H9 (cell line): ENCODE results near the gene CFAP161. TPM values are rescaled to one million over a fixed set of nuclear protein-coding genes. Genes with fewer than 3 reads are reported as not detected.

Experiments used
- DNase-seq: peaks from one replicate; pipeline ENCODE4 v3.0.0-alpha.2; 2017
- H2AFZ ChIP-seq: one replicate; pipeline ENCODE4 v1.6.1; 2013; ENCODE audit warnings: mild to moderate bottlenecking, low read length, control low read depth, moderate library complexity
- H2AK5ac ChIP-seq: 2 replicates; pipeline ENCODE4 v1.6.1; 2013; ENCODE audit warnings: low read length, control low read depth, mixed read lengths; ENCODE audit not compliant: insufficient read length
- H2BK120ac ChIP-seq: one replicate; pipeline ENCODE4 v1.6.1; 2013; ENCODE audit warnings: low read depth, mild to moderate bottlenecking, low read length, control low read depth, inconsistent platforms; ENCODE audit not compliant: poor library complexity, severe bottlenecking
- H2BK12ac ChIP-seq: 2 replicates; pipeline ENCODE4 v1.6.1; 2013; ENCODE audit warnings: low read length, control low read depth, mixed read lengths, low read depth; ENCODE audit not compliant: insufficient read length
- H2BK15ac ChIP-seq: 2 replicates; pipeline ENCODE4 v1.6.1; 2013; ENCODE audit warnings: low read depth, low read length, control low read depth
- H2BK20ac ChIP-seq: one replicate; pipeline ENCODE4 v1.6.1; 2013; ENCODE audit warnings: low read depth, mild to moderate bottlenecking, low read length, control low read depth, inconsistent platforms; ENCODE audit not compliant: poor library complexity, severe bottlenecking
- H2BK5ac ChIP-seq: 2 replicates; pipeline ENCODE4 v1.6.1; 2013; ENCODE audit warnings: low read length, control low read depth, mixed read lengths; ENCODE audit not compliant: insufficient read length
- H3K14ac ChIP-seq: 2 replicates; pipeline ENCODE4 v1.6.1; 2013; ENCODE audit warnings: low read length, control low read depth; ENCODE audit not compliant: insufficient read depth
- H3K18ac ChIP-seq: 2 replicates; pipeline ENCODE4 v1.6.1; 2013; ENCODE audit warnings: low read depth, mild to moderate bottlenecking, mixed read lengths, low read length, control low read depth; ENCODE audit not compliant: insufficient read length
- H3K23ac ChIP-seq: 2 replicates; pipeline ENCODE4 v1.6.1; 2013; ENCODE audit warnings: low read length, control low read depth, mixed read lengths, low read depth; ENCODE audit not compliant: insufficient read length
- H3K23me2 ChIP-seq: 2 replicates; pipeline ENCODE4 v1.6.1; 2013; ENCODE audit warnings: low read depth, mild to moderate bottlenecking, mixed read lengths, low read length, control low read depth; ENCODE audit not compliant: insufficient read length, poor library complexity, severe bottlenecking
- H3K27ac ChIP-seq: 2 replicates; pipeline ENCODE4 v1.5.1; 2013; ENCODE audit warnings: low read length, control low read depth, mixed read lengths, low read depth; ENCODE audit not compliant: insufficient read length
- H3K27me3 ChIP-seq: 2 replicates; pipeline ENCODE4 v1.6.1; 2013; ENCODE audit warnings: low read length, control low read depth, inconsistent platforms; ENCODE audit not compliant: insufficient read depth
- H3K4ac ChIP-seq: 2 replicates; pipeline ENCODE4 v1.6.1; 2013; ENCODE audit warnings: low read depth, mild to moderate bottlenecking, control low read depth, inconsistent platforms, low read length, moderate library complexity
- H3K4me1 ChIP-seq: 2 replicates; pipeline ENCODE4 v1.6.1; 2013; ENCODE audit warnings: low read length, control low read depth, inconsistent platforms; ENCODE audit not compliant: insufficient read depth
- H3K4me2 ChIP-seq: 2 replicates; pipeline ENCODE4 v1.6.1; 2013; ENCODE audit warnings: low read length, control low read depth, mixed read lengths; ENCODE audit not compliant: insufficient read length, insufficient read depth
- H3K56ac ChIP-seq: 2 replicates; pipeline ENCODE4 v1.6.1; 2013; ENCODE audit warnings: low read depth, mild to moderate bottlenecking, mixed read lengths, low read length, control low read depth; ENCODE audit not compliant: insufficient read length
- H3K79me1 ChIP-seq: 2 replicates; pipeline ENCODE4 v1.6.1; 2013; ENCODE audit warnings: low read depth, mild to moderate bottlenecking, moderate library complexity, low read length, control low read depth, inconsistent platforms; ENCODE audit not compliant: insufficient read depth, poor library complexity, severe bottlenecking
- H3K79me2 ChIP-seq: 2 replicates; pipeline ENCODE4 v1.6.1; 2013; ENCODE audit warnings: low read length, control low read depth, inconsistent platforms; ENCODE audit not compliant: insufficient read depth
- H3K9ac ChIP-seq: 2 replicates; pipeline ENCODE4 v1.6.1; 2013; ENCODE audit warnings: low read length, control low read depth, mixed read lengths; ENCODE audit not compliant: insufficient read length; ENCODE audit errors: extremely low read depth
- H3K9me3 ChIP-seq: one replicate; pipeline ENCODE4 v1.6.1; 2013; ENCODE audit warnings: low read depth, low read length, inconsistent platforms; ENCODE audit not compliant: control insufficient read depth
- H3T11ph ChIP-seq: one replicate; pipeline ENCODE4 v1.6.1; 2013; ENCODE audit warnings: mild to moderate bottlenecking, low read length, control low read depth, inconsistent platforms
- H4K20me1 ChIP-seq: one replicate; pipeline ENCODE4 v1.6.1; 2013; ENCODE audit not compliant: control insufficient read depth, insufficient read length, insufficient read depth
- H4K5ac ChIP-seq: 2 replicates; pipeline ENCODE4 v1.6.1; 2013; ENCODE audit warnings: low read depth, mild to moderate bottlenecking, mixed read lengths, low read length, control low read depth; ENCODE audit not compliant: insufficient read length
- H4K8ac ChIP-seq: replicated peaks from 2 replicates; pipeline ENCODE4 v1.6.1; 2013; ENCODE audit warnings: low read length, control low read depth, mixed read lengths, low read depth; ENCODE audit not compliant: insufficient read length
- H4K91ac ChIP-seq: 2 replicates; pipeline ENCODE4 v1.6.1; 2013; ENCODE audit warnings: low read depth, mild to moderate bottlenecking, moderate library complexity, mixed read lengths, low read length, control low read depth; ENCODE audit not compliant: insufficient read length
- H3K27ac Mint-ChIP-seq, 3 experiments: 2 replicates in 2 of 3; 3 replicates in 1 of 3; pipeline ENCODE4 v1.8.0; 2020 to 2021; ENCODE audit warnings: mixed read lengths in 3 of 3, mild to moderate bottlenecking in 1 of 3, moderate library complexity in 1 of 3
- H3K27me3 Mint-ChIP-seq: 2 replicates; pipeline ENCODE4 v1.8.0; 2021; ENCODE audit warnings: low read depth, mild to moderate bottlenecking, moderate library complexity, mixed read lengths
- H3K36me3 Mint-ChIP-seq, 3 experiments: 2 replicates in 2 of 3; 3 replicates in 1 of 3; pipeline ENCODE4 v1.8.0; 2020 to 2021; ENCODE audit warnings: low read depth in 3 of 3, mixed read lengths in 3 of 3; ENCODE audit not compliant: insufficient read depth in 1 of 3
- H3K4me1 Mint-ChIP-seq, 2 experiments: 2 replicates each; pipeline ENCODE4 v1.8.0; 2020; ENCODE audit warnings: mixed read lengths in 2 of 2
- H3K4me3 Mint-ChIP-seq, 2 experiments: 2 replicates in 1 of 2; 3 replicates in 1 of 2; pipeline ENCODE4 v1.8.0; 2020 to 2021; ENCODE audit warnings: mild to moderate bottlenecking in 2 of 2, mixed read lengths in 2 of 2, moderate library complexity in 1 of 2
- H3K9me3 Mint-ChIP-seq, 2 experiments: 2 replicates in 1 of 2; 3 replicates in 1 of 2; pipeline ENCODE4 v1.8.0; 2020; ENCODE audit warnings: mild to moderate bottlenecking in 2 of 2, mixed read lengths in 2 of 2, moderate library complexity in 1 of 2
- WGBS: extraction: QIAGEN DNeasy Blood & Tissue Kit; methylation state at CpG from one replicate; pipeline ENCODE4 v1.1.7; 2013; ENCODE audit warnings: missing lambda C conversion rate, low lambda C conversion rate, mixed read lengths; ENCODE audit not compliant: insufficient read length; ENCODE audit errors: extremely low coverage; 5-methylcytosine and 5-hydroxymethylcytosine counted together
- total RNA-seq: library from RNA; stranded (reverse); gene quantifications from 2 replicates; pipeline ENCODE4 v1.2.1, GENCODE V29; 2021
- TF ChIP-seq, protein P1 (sequence below): fragments of 200-600 bp; sonication (generic); conservative IDR thresholded peaks from 3 replicates; pipeline ENCODE4 v1.8.0; 2021; ENCODE audit warnings: antibody characterized with exemption, mild to moderate bottlenecking

The CFAP161 gene
- total RNA-seq, 1 experiment from 2014 or later = 0.24 TPM

GRCh38 chr15:81190922-81191507 is 56.9 kb downstream of the CFAP161 start:
- Histone ChIP-seq H2BK15ac (no peak overlapping the region), H4K8ac (no peak overlapping the region), H3K79me1 (no peaks in the 10 kb centered on the region), H4K20me1 (no peaks in the 10 kb centered on the region), H3K18ac (no peak overlapping the region), H3K27me3 (no peaks in the 10 kb centered on the region), H3K23ac (no peak overlapping the region), H3K27ac (no peak overlapping the region), H3T11ph (no peak overlapping the region), H3K4me2 (no peak overlapping the region), H2BK20ac (no peak overlapping the region), H3K14ac (no peak overlapping the region), H4K91ac (no peak overlapping the region), H4K5ac (no peak overlapping the region), H3K4me1 (no peaks in the 10 kb centered on the region), H2AFZ (no peak overlapping the region), H3K9me3 (no peaks in the 10 kb centered on the region), H3K23me2 (no peaks in the 10 kb centered on the region), H2BK12ac (no peak overlapping the region), H2BK5ac (no peak overlapping the region), H3K4ac (no peak overlapping the region), H2AK5ac (no peak overlapping the region), H2BK120ac (no peak overlapping the region), H3K79me2 (no peaks in the 10 kb centered on the region), H3K56ac (no peak overlapping the region), H3K9ac (no peak overlapping the region)
- Mint-ChIP-seq H3K4me1 (peaks cover 2 to 10% of the 10 kb centered on the region in 2 experiments; a peak in 2 of 4 replicates), H3K27ac (no peak overlapping the region), H3K4me3 (no peak overlapping the region), H3K27me3 (peaks cover 14% of the 10 kb centered on the region), H3K36me3 (no peaks in the 10 kb centered on the region), H3K9me3 (no peaks in the 10 kb centered on the region)
- TF ChIP-seq, protein P1, sequence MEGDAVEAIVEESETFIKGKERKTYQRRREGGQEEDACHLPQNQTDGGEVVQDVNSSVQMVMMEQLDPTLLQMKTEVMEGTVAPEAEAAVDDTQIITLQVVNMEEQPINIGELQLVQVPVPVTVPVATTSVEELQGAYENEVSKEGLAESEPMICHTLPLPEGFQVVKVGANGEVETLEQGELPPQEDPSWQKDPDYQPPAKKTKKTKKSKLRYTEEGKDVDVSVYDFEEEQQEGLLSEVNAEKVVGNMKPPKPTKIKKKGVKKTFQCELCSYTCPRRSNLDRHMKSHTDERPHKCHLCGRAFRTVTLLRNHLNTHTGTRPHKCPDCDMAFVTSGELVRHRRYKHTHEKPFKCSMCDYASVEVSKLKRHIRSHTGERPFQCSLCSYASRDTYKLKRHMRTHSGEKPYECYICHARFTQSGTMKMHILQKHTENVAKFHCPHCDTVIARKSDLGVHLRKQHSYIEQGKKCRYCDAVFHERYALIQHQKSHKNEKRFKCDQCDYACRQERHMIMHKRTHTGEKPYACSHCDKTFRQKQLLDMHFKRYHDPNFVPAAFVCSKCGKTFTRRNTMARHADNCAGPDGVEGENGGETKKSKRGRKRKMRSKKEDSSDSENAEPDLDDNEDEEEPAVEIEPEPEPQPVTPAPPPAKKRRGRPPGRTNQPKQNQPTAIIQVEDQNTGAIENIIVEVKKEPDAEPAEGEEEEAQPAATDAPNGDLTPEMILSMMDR = no peak
- no peak for DNase-seq
- WGBS = no CpG with 5 or more reads among the region's 3 CpGs
